ENCODE measurements around the gene FOXR1.
A peak's percentile ranks its signal among the peaks of the same experiment; 100 is the strongest.
"Not testable (repeated sequence)": the region's sequence is repeated elsewhere in the genome, so short reads cannot be mapped to it uniquely, and the experiment has no call there.

Gene FOXR1

GRCh38 chr11:118980191-118980881, 8.8 kb downstream of the FOXR1 start:
- TF ChIP-seq CTCF (IDR thresholded peaks at IDR 0.05; ENCODE audit: low read length, missing control alignments), result no peak
- H3K4me3 ChIP-seq (replicated peaks; ENCODE audit: low read depth, low read length), result no peak overlapping the region
- peak; percentile 14 for DNase-seq (ENCODE audit: low read depth)

DNA sequence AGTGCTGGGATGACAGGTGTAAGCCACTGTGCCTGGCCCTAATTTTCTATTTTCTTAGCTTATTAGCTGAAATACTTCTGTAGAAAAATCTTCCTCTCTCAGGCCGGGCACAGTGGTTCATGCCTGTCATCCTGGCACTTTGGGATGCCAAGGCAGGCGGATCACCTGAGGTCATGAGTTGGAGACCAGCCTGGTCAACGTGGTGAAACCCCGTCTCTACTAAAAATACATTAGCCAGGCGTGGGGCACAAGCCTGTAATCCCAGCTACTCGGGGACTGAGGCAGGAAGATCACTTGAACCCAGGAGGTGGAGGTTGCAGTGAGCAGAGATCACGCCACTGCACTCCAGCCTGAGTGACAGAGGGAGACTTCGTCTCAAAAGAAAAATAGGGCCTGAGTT, 12.8 kb downstream of the FOXR1 start:
- H3K4me3 ChIP-seq (replicated peaks; ENCODE audit: low read depth, low read length); DNase-seq (ENCODE audit: low read depth): not testable (repeated sequence)

DNA sequence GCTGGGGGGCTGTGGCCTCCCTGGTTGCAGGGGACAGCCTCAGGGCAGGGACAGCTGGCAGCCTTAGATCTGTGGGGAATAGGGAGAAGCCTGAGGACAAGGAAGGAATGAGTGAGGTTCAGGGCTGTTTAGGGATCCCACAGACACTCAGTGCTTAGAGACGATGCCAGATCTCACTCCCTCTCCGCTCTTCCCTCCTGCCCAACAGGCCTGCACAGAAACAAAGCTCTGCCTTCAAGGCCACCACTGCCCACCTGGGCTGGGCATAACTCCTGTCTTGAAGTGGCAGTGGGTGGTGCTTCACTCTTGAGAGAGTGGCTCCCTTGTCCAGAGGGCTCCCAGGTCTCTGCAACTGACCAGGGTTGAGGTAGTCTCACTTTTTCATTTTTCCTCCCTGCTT, 13.3 kb downstream of the FOXR1 start:
- H3K4me3 ChIP-seq (replicated peaks; ENCODE audit: low read depth, low read length), result no peak overlapping the region
- no peak for DNase-seq (ENCODE audit: low read depth)
- TF ChIP-seq CTCF (IDR thresholded peaks at IDR 0.05; ENCODE audit: low read length, missing control alignments), result no peak

- no peak for TF ChIP-seq CTCF (IDR thresholded peaks at IDR 0.05; ENCODE audit: low read length, missing control alignments)
- no peak for DNase-seq (ENCODE audit: low read depth)
- no peak overlapping the region for H3K4me3 ChIP-seq (replicated peaks; ENCODE audit: low read depth, low read length)
These were observed 16.7 kb downstream of the FOXR1 start for GRCh38 chr11:118988280-118988679.

- not testable (repeated sequence) for DNase-seq (ENCODE audit: low read depth); H3K4me3 ChIP-seq (replicated peaks; ENCODE audit: low read depth, low read length)
These were observed 20.0 kb downstream of the FOXR1 start for GRCh38 chr11:118991486-118992038.

DNA sequence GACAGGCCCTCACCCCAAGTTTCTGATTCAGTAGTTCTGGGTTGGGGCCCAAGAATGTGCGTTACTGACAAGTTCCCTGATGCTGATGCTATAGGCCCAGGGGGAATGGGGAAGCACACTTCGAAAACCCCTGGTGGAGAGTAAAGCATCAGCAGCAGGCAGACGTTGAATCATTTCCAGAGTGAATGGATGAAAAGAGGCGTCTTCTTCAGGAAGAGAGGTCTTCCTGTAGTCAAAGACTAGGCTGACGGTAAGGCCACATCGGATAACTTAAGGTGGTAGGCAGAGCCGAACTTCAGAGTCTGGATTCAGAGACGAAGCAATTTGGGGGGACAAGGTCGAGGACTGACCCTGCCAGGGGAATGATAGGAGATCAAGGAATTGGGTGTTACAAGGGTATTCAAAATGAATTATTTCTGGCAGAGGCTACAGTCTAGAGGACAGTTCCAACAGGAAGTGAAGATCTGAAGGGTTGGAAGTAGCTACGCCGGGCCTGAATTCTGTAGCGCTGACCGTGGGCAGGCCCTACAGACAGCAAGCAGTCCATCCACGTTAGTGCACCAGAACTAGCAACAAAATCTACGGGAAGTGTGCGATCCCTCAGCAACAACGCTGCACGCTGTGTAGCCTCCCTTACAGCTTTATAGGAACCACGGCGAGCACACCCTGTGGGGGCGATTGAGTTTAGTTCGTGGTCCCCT, 25.5 kb downstream of the FOXR1 start:
- peak; percentile 41 for DNase-seq (ENCODE audit: low read depth)
- peak; percentile 36 for TF ChIP-seq CTCF (IDR thresholded peaks at IDR 0.05; ENCODE audit: low read length, missing control alignments)

DNA sequence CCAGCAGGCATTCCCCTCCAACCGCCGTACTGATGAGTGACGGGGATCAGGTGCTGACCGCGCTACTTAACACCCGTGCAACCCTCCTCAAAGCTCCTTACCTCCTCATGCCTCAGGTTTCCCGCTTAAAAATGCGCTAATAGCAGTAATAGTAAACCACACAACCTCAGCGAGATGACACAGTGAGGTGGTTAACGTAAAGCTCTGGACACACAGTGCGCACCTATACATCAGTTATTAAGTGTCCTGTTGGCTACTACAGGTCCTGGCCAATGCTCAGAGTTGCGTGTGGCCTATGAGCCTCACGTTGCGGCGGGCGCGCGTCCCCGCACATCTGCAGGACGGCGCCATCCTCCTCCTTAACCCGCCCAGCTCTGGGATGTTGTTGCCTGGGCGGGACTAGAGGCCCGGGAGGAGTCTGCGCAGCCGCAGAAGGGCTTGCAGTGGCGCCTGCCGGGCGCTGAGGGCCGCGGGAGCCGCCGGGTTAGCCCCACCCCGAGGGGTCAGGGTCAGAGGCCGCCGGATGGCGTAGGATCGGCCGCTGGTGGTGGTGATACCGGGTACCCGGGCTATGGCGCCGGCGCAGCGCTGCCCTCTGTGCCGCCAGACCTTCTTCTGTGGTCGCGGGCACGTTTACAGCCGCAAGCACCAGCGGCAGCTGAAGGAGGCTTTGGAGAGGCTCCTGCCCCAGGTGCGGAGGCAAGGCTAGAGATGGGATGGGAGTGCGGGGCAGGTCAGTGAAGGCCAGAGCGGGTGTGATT, 26.2 kb downstream of the FOXR1 start, which contains the start of gene CENATAC:
CENATAC (plus strand) TSS at position 512 of the 761 bp plus-strand sequence; CDS start at position 572, 60 bp downstream.
- peak; percentile 85 for DNase-seq (ENCODE audit: low read depth)
- TF ChIP-seq CTCF (IDR thresholded peaks at IDR 0.05; ENCODE audit: low read length, missing control alignments), result no peak
- H3K4me3 ChIP-seq (replicated peaks; ENCODE audit: low read depth, low read length), result peak within 1 kb of the TSS; percentile 87

More for the DNA sequence above, 25.5 kb downstream of the FOXR1 start:
- H3K4me3 ChIP-seq (replicated peaks; ENCODE audit: low read depth, low read length), result peak overlapping the region; percentile 87

Data from fibroblast of pulmonary artery (primary cell).